Skeletal muscle tissue (tissue), 4 donors: ENCODE results near the gene APOA5. TPM values are rescaled to one million over a fixed set of nuclear protein-coding genes. Genes with fewer than 3 reads are reported as not detected.
"Not testable (repeated sequence)": the region's sequence is repeated elsewhere in the genome, so short reads cannot be mapped to it uniquely, and the experiment has no call there.

ENCODE experiments used
- H3K27ac ChIP-seq: one replicate; pipeline ENCODE4 v1.7.0; 2013; ENCODE audit warnings: mild to moderate bottlenecking, low read depth, low read length, inconsistent platforms
- H3K27me3 ChIP-seq, 3 donors: one replicate each; pipeline ENCODE4 v1.7.0; 2013; ENCODE audit warnings: low read length in 3 of 3; ENCODE audit not compliant: control insufficient read depth in 3 of 3, insufficient read depth in 3 of 3
- H3K36me3 ChIP-seq, 3 donors: one replicate each; pipeline ENCODE4 v1.7.0; 2013; ENCODE audit warnings: low read length in 3 of 3; ENCODE audit not compliant: control insufficient read depth in 3 of 3, insufficient read depth in 3 of 3
- H3K4me1 ChIP-seq, 3 donors: one replicate each; pipeline ENCODE4 v1.7.0; 2013; ENCODE audit warnings: low read length in 3 of 3, mild to moderate bottlenecking in 3 of 3; ENCODE audit not compliant: control insufficient read depth in 3 of 3, insufficient read depth in 3 of 3
- H3K4me3 ChIP-seq, 3 donors: one replicate each; pipeline ENCODE4 v1.7.0; 2013; ENCODE audit warnings: low read length in 3 of 3
- H3K9ac ChIP-seq, 3 donors: one replicate each; pipeline ENCODE4 v1.7.0; 2013; ENCODE audit warnings: low read length in 3 of 3, mild to moderate bottlenecking in 3 of 3, moderate library complexity in 2 of 3, low read depth in 1 of 3
- H3K9me3 ChIP-seq, 3 donors: one replicate each; pipeline ENCODE4 v1.7.0; 2013; ENCODE audit warnings: low read length in 3 of 3; ENCODE audit not compliant: control insufficient read depth in 3 of 3
- total RNA-seq: library from RNA; depleted of rRNA; stranded (reverse); fragments of >200 nt; gene quantifications from one replicate; pipeline ENCODE4 v1.2.3, GENCODE V29; 2014
- donor health status: Osteomylitis.

The APOA5 gene
- total RNA-seq, 1 donor from 2014 or later = not detected

GRCh38 chr11:116775975-116776374 is 15.7 kb downstream of the APOA5 start:
- H3K4me3 ChIP-seq = no peak overlapping the region
- H3K9ac ChIP-seq = no peak overlapping the region
- H3K27me3 ChIP-seq = no peaks in the 10 kb centered on the region
- H3K4me1 ChIP-seq = peaks cover 11 to 21% (median 16%) of the 10 kb centered on the region in 3 donors
- H3K36me3 ChIP-seq = peaks cover 25 to 30% (median 29%) of the 10 kb centered on the region in 3 donors
- no peak overlapping the region for H3K27ac ChIP-seq
- H3K9me3 ChIP-seq = no peaks in the 10 kb centered on the region

GRCh38 chr11:116774661-116775060 is 17.0 kb downstream of the APOA5 start:
- H3K27ac ChIP-seq = no peak overlapping the region
- H3K36me3 ChIP-seq = peaks cover 20 to 22% (median 20%) of the 10 kb centered on the region in 3 donors
- H3K9ac ChIP-seq = no peak overlapping the region
- H3K27me3 ChIP-seq = no peaks in the 10 kb centered on the region
- H3K4me1 ChIP-seq = peaks cover 13 to 26% (median 17%) of the 10 kb centered on the region in 3 donors
- no peaks in the 10 kb centered on the region for H3K9me3 ChIP-seq
- no peak overlapping the region for H3K4me3 ChIP-seq

GRCh38 chr11:116773203-116774097 is 18.2 kb downstream of the APOA5 start:
- Histone ChIP-seq H3K4me1 (peaks cover 13 to 26% (median 17%) of the 10 kb centered on the region in 3 donors), H3K9ac (peak overlapping the region; percentile 62 to 93 (median 83)), H3K27me3 (no peaks in the 10 kb centered on the region), H3K4me3 (peak overlapping the region; percentile 91 to 98 (median 91)), H3K27ac (peak overlapping the region; percentile 55), H3K9me3 (no peaks in the 10 kb centered on the region), H3K36me3 (peaks cover 8 to 15% (median 9%) of the 10 kb centered on the region in 3 donors)

- peak within 1 kb of the TSS; percentile 91 to 96 (median 93) for H3K9ac ChIP-seq
- peak within 1 kb of the TSS; percentile 88 for H3K27ac ChIP-seq
- H3K4me1 ChIP-seq = peaks cover 13 to 26% (median 17%) of the 10 kb centered on the region in 3 donors
- H3K27me3 ChIP-seq = no peaks in the 10 kb centered on the region
- H3K4me3 ChIP-seq = peak within 1 kb of the TSS; percentile 91 to 98 (median 91)
- H3K36me3 ChIP-seq = peaks cover under 1 to 8% (median 1%) of the 10 kb centered on the region in 3 donors
- H3K9me3 ChIP-seq = no peaks in the 10 kb centered on the region
Measured at GRCh38 chr11:116772443-116773202, 19.1 kb downstream of the APOA5 start, which contains the start of gene BUD13. BUD13 (minus strand) TSS chr11:116772987; CDS start chr11:116772964, 23 bp downstream.

- peaks cover 0 to 7% (median 0%) of the 10 kb centered on the region in 3 donors for H3K36me3 ChIP-seq
- peak overlapping the region; percentile 91 to 96 (median 93) for H3K9ac ChIP-seq
- H3K27ac ChIP-seq = peak overlapping the region; percentile 88
- no peaks in the 10 kb centered on the region for H3K9me3 ChIP-seq
- no peaks in the 10 kb centered on the region for H3K27me3 ChIP-seq
- peaks cover 13 to 26% (median 17%) of the 10 kb centered on the region in 3 donors for H3K4me1 ChIP-seq
- H3K4me3 ChIP-seq = peak overlapping the region; percentile 91 to 98 (median 91)
Measured at GRCh38 chr11:116771935-116772334, 19.7 kb downstream of the APOA5 start.

- no peak overlapping the region for H3K9ac ChIP-seq
- H3K9me3 ChIP-seq = no peaks in the 10 kb centered on the region
- no peak overlapping the region for H3K4me3 ChIP-seq
- H3K4me1 ChIP-seq = no peaks in the 10 kb centered on the region
- peaks cover 26 to 58% (median 38%) of the 10 kb centered on the region in 3 donors for H3K36me3 ChIP-seq
- H3K27ac ChIP-seq = no peak overlapping the region
- H3K27me3 ChIP-seq = no peaks in the 10 kb centered on the region
Measured at GRCh38 chr11:116762132-116762531, 29.5 kb downstream of the APOA5 start.

- H3K27me3 ChIP-seq, H3K9me3 ChIP-seq, H3K4me3 ChIP-seq, H3K4me1 ChIP-seq, H3K9ac ChIP-seq, H3K27ac ChIP-seq: not testable (repeated sequence)
- H3K36me3 ChIP-seq = peaks cover 15 to 54% (median 35%) of the 10 kb centered on the region in 3 donors
Measured at GRCh38 chr11:116756044-116756443, 35.6 kb downstream of the APOA5 start.

- Histone ChIP-seq H3K27ac (no peak overlapping the region), H3K9me3 (no peaks in the 10 kb centered on the region), H3K4me3 (no peak overlapping the region), H3K9ac (no peak overlapping the region), H3K27me3 (no peaks in the 10 kb centered on the region), H3K4me1 (no peaks in the 10 kb centered on the region), H3K36me3 (peaks cover 13 to 43% (median 36%) of the 10 kb centered on the region in 3 donors)
Measured at GRCh38 chr11:116750070-116750718, 41.5 kb downstream of the APOA5 start.

GRCh38 chr11:116742104-116742503 is 49.6 kb downstream of the APOA5 start:
- peaks cover 6 to 11% (median 10%) of the 10 kb centered on the region in 3 donors for H3K36me3 ChIP-seq
- no peak overlapping the region for H3K9ac ChIP-seq
- H3K27me3 ChIP-seq = no peaks in the 10 kb centered on the region
- no peak overlapping the region for H3K4me3 ChIP-seq
- no peaks in the 10 kb centered on the region for H3K4me1 ChIP-seq
- no peaks in the 10 kb centered on the region for H3K9me3 ChIP-seq
- H3K27ac ChIP-seq = no peak overlapping the region
